ENCODE measurements around the gene MAN1C1.
"Not testable (repeated sequence)": the region's sequence is repeated elsewhere in the genome, so short reads cannot be mapped to it uniquely, and the experiment has no call there.

MAN1C1 gene

GRCh38 chr1:25680701-25681100 lies 64.1 kb downstream of the MAN1C1 start:
- no peak for DNase-seq (ENCODE audit: low spot score)

DNA sequence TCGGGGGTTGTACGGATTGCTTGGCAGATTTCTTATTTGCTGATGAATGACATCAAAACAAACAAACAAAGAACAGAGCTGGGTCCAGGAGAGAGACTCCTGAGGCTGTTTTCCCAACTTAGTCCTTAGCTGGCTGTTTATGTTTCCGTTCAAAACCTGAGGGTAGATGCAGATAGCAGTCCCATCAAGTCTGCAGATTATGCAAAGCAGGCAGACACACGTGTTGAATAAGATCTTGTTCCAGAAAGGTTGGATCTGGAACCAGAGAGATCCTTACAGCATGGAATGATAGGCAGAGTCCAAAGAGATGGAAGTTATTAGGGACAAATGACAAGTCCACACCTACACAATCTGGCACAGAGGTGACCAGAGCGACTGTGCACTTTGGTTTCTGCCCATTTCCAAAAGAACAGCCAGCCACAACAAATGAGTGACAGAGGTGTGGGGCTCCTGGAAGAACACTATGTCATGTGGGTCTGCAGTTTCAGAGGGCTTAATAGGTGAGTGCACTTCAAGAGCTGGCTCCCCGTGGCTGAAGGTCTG lies 65.5 kb downstream of the MAN1C1 start:
- DNase-seq (ENCODE audit: low spot score) = no peak

GRCh38 chr1:25683177-25683576 lies 66.6 kb downstream of the MAN1C1 start:
- no peak for DNase-seq (ENCODE audit: low spot score)

GRCh38 chr1:25683731-25684130 lies 67.1 kb downstream of the MAN1C1 start:
- no peak for DNase-seq (ENCODE audit: low spot score)

GRCh38 chr1:25684216-25684965 lies 67.8 kb downstream of the MAN1C1 start:
- no peak for DNase-seq (ENCODE audit: low spot score)

DNA sequence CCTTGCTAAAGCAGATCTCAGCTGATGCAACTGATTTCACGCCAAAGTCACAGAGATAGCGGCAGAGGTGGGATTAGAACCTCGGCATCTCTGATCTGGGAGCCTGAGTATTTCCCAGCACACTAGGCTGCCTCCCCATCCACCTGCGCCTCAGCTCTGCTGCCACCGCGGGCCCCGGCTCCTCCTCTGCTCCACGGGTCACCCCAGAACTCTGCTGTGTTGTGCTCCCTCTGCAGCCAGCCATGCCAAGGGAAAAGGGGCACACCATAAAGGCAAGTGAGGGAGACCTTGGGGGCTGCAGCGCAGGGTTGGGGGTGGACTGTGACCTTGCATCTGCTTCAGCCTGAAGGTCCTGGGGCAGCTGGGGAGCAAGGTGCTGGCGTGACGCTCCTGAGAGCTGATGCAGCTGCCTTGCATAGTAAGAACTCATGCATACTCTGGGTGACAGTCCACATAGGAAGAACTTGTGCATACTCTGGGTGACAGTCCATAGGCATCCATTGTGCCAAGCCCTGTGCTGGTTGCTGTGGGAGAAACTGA lies 68.7 kb downstream of the MAN1C1 start:
- DNase-seq (ENCODE audit: low spot score) = no peak

GRCh38 chr1:25685938-25686665 lies 69.5 kb downstream of the MAN1C1 start:
- no peak for DNase-seq (ENCODE audit: low spot score)

GRCh38 chr1:25687221-25688017 lies 70.8 kb downstream of the MAN1C1 start:
- no peak for DNase-seq (ENCODE audit: low spot score)

GRCh38 chr1:25688390-25689119 lies 72.0 kb downstream of the MAN1C1 start:
- DNase-seq (ENCODE audit: low spot score) = no peak

DNA sequence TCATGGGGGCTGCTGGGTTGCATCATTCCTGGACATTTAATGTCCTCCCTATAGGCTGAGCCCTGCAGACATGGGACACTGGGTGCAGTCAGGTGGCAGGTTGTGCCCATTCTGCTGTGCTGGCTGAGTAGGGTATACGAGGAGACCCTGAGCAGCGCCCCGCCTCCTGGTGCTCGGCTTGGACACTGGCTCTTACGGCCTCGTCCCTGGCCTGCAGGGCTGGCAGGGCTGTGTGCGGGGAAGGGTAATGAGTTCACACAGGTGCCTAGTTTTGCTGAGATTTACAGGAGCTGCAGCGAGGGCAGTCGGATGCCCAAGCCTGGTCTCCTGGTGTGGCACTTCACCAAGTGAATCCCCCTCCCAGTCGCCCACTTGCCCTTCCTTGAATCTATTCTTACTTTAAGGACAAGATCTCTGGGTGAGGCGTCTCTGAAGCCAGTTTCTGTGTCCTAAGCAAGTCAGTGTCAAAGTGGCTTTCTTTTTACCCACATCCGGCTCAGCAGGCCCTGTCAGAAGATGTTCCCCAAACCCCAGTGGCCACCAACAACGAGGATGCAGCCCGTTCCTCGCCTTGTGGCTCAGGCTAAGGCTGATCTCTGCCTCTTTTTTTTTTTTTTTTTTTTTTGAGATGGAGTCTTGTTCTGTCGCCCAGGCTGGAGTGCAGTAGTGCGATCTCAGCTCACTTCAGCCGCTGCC lies 73.2 kb downstream of the MAN1C1 start:
- DNase-seq (ENCODE audit: low spot score) = no peak

DNA sequence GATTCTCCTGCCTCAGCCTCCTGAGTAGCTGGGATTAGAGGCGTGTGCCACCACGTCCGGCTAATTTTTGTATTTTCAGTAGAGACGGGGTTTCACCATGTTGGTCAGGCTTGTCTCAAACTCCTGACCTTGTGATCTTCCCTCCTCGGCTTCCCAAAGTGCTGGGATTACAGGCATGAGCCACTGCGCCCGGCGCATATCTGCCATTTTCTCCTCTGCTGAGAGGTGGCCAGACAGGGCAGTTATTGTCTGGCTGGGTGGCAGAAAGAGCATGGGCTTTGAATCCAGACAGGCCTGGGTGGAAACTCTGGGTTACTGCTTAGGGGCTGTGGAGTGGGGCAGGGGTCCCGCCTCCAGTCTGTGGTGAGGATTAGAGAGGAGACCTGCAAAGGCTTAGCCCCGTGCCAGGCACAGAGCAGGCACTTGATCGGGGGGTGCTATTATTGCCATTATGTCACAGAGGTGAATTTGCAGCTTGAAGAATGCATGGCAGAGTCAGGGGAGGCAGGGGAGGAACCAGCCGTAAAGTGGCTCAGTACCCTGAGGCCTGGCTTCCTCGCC lies 73.9 kb downstream of the MAN1C1 start:
- DNase-seq (ENCODE audit: low spot score) = no peak

DNA sequence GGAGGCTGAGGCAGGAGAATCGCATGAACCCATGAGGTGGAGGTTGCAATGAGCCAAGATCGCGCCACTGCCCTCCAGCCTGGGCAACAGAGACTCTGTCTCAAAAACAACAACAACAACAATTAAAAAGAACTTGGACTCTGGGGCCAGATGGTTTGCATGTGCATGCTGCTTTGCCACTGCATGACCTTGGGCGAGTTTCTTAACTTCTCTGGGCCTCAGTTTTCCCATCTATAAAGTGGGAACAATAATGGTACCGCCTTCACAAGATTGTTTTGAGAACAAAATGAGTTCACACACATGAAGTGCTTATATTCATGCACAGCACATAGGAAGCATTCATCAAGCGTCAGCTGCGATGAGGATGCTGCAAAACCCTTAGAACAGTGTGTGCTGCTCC lies 74.6 kb downstream of the MAN1C1 start:
- DNase-seq (ENCODE audit: low spot score) = no peak

DNA sequence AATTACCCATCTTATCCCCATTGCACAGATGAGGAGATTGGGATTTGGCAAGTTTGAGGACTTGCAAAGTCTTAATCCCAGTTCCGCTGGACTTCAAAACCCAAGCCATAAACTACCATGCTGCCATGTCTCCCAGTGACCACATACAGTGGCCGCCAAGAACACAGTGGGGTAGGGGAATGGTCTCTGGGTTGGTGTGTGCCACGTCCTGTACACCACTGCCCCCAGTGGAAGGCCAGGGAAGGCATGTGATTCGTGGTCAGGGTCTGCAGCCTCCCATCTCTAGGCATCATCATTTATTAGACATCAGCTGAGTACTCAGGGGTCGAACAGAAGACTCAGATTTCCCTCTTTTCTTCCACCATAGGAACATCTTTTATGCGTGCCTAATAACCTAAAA lies 76.0 kb downstream of the MAN1C1 start:
- DNase-seq (ENCODE audit: low spot score) = peak; percentile 13

GRCh38 chr1:25694167-25695007 lies 77.8 kb downstream of the MAN1C1 start:
- no peak for DNase-seq (ENCODE audit: low spot score)

GRCh38 chr1:25695090-25695770 lies 78.6 kb downstream of the MAN1C1 start:
- no peak for DNase-seq (ENCODE audit: low spot score)

DNA sequence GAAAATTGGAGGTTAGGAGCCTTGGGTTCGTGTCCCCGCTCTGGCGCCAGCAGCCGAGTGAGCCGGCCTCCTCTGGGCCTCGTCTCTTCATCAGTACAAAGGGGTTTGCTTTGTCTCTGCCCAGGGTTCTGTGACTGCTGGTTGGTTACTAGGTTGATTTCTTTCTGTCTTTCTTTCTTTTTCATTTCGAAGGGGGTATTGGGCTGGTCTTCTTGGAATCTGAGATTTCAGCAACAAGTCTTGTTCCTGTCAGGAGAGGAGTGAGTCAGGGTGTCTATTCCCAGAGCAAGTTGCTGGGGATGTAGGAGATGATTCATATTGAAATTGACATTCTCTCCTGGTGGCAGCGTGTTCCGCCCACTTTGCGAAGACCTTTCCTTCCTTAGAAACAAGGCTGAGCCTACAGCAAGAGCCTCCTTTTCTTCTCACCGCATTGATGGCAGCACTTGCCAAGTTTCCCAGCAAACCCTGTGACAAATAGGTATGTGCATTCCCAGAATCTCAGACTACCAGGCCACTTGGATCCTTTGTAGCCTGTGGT lies 79.2 kb downstream of the MAN1C1 start:
- DNase-seq (ENCODE audit: low spot score) = no peak

DNA sequence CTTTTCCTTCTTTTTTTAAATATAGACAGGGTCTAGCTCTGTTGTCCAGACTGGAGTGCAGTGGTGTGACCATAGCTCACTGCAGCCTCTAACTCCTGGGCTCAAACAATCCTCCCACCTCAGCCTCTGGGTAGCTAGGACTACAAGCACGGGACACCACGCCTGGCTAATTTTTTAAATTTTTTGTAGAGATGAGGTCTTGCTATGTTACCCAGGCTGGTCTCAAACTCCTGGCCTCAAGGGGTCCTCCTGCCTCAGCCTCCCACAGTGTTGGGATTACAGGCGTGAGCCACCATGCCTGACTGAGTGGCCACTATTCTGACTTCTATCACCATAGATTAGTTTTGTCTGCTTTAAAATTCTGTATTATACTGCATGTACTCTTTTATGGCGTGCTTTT lies 80.1 kb downstream of the MAN1C1 start:
- not testable (repeated sequence) for DNase-seq (ENCODE audit: low spot score)

DNA sequence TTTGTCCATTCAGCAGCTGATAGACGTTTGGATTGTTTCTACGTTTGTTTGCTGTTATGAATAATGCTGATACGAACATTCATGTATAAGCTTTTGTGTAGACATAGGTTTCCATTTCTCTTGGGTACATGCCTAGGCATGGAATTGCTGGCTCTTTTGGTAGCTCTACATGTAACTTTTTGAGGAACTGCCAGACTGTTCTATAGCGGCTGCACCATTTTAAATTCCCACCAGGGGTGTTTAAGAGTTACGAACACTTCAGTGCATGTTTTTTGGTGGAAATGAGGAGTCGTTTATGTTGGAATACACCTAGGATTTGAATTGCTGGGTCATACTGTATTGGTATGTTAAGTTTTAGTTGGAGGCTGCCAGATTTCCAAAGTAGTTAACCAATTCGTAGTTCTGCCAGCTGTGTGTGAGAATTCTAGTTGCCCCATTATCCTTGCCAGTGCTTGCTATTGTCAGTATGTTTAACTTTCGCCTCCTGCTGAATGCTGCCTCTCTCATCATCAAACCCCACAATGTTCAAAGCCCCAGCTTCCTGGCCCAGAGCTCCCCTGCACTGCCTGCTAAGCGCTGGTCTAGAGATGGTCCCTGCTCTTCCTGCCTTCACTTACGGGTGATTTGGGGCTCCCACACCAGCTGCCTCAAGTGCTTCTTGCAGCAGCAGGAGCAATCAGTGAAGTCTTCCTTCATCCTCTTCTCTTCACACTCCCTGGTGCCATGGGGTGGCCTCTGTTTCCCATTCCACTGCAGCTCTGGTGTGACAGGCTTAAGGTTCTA lies 81.0 kb downstream of the MAN1C1 start:
- no peak for DNase-seq (ENCODE audit: low spot score)
